Endothelial cell of umbilical vein (primary cell): ENCODE results near the gene PLXNA4. TPM values are rescaled to one million over a fixed set of nuclear protein-coding genes. Genes with fewer than 3 reads are reported as not detected.

Experiments used
- BruUV-seq: library from RNA; stranded (reverse); fragments of 400-500 nt; replicated peaks from 2 replicates; lab custom pipeline; 2021; lab: Mats Ljungman, UMichigan
- CTCF ChIA-PET: fragments of 300-600, 350-600 bp; sonication (Branson Sonifier 250); formaldehyde crosslinking; loops from one replicate; lab custom pipeline; 2021; ENCODE audit warnings: antibody characterized with exemption, inconsistent platforms; lab: Charles Lee
- POLR2A ChIA-PET: fragments of 300-600, 350-600 bp; sonication (Branson Sonifier 250); formaldehyde crosslinking; loops from one replicate; lab custom pipeline; 2021; ENCODE audit warnings: antibody characterized with exemption, inconsistent platforms; lab: Charles Lee
- DNase-seq: peaks from one replicate; pipeline ENCODE4 v3.0.0-alpha.2; 2011; ENCODE audit warnings: low read depth, low spot score
- FAIRE-seq: peaks from 2 replicates; lab custom pipeline; 2011; peaks lifted over from hg19 to GRCh38; lab: Jason Lieb, UNC
- H2AFZ ChIP-seq: 2 replicates; pipeline ENCODE4 v1.6.0; 2012; ENCODE audit warnings: low read depth, low read length, control low read depth, inconsistent platforms
- H3K27ac ChIP-seq: 2 replicates; pipeline ENCODE4 v1.5.1; 2011; ENCODE audit warnings: low read depth, mild to moderate bottlenecking, control low read depth, low read length, moderate library complexity; ENCODE audit not compliant: insufficient read depth
- H3K27me3 ChIP-seq, 2 experiments: 2 replicates each; pipeline versions ENCODE4 v1.6.0 to v1.6.1; 2011; ENCODE audit warnings: low read length in 2 of 2, mixed read lengths in 1 of 2; ENCODE audit not compliant: control insufficient read depth in 2 of 2, insufficient read depth in 2 of 2
- H3K36me3 ChIP-seq, 2 experiments: 2 replicates in 1 of 2; 3 replicates in 1 of 2; pipeline ENCODE4 v1.5.1; 2011; ENCODE audit warnings: low read length in 2 of 2, mild to moderate bottlenecking in 1 of 2, moderate library complexity in 1 of 2; ENCODE audit not compliant: control insufficient read depth in 2 of 2, insufficient read depth in 2 of 2; ENCODE audit errors: extremely low read depth in 1 of 2
- H3K4me1 ChIP-seq: 3 replicates; pipeline ENCODE4 v1.5.1; 2011; ENCODE audit warnings: mild to moderate bottlenecking, low read length; ENCODE audit not compliant: control insufficient read depth, insufficient read depth; ENCODE audit errors: extremely low read depth
- H3K4me2 ChIP-seq: 2 replicates; pipeline ENCODE4 v1.6.1; 2011; ENCODE audit warnings: low read length, control low read depth, mixed read lengths; ENCODE audit not compliant: insufficient read depth
- H3K4me3 ChIP-seq, 3 experiments: fragments of 200-600 bp in 1 of 3; sonication (generic), shearing (Covaris generic) in 1 of 3; replicated peaks in 1 of 3; 2 replicates each; pipeline ENCODE4 v1.5.1; 2011 to 2016; ENCODE audit warnings: control low read depth in 3 of 3, low read length in 3 of 3, mild to moderate bottlenecking in 2 of 3, inconsistent platforms in 1 of 3, low read depth in 1 of 3, moderate library complexity in 1 of 3; ENCODE audit not compliant: insufficient read depth in 1 of 3
- H3K79me2 ChIP-seq: 2 replicates; pipeline ENCODE4 v1.6.0; 2012; ENCODE audit warnings: low read length, inconsistent platforms; ENCODE audit not compliant: control insufficient read depth, insufficient read depth
- H3K9ac ChIP-seq: replicated peaks from 2 replicates; pipeline ENCODE3; 2011; ENCODE audit warnings: low read length, control low read depth; ENCODE audit not compliant: insufficient read depth; ENCODE audit errors: extremely low read depth
- H3K9me1 ChIP-seq: replicated peaks from 3 replicates; pipeline ENCODE4 v1.6.0; 2011; ENCODE audit warnings: mild to moderate bottlenecking, low read length; ENCODE audit not compliant: control insufficient read depth, insufficient read depth; ENCODE audit errors: extremely low read depth
- H3K9me3 ChIP-seq: replicated peaks from 2 replicates; pipeline ENCODE4 v1.5.1; 2012; ENCODE audit warnings: low read length, inconsistent platforms; ENCODE audit not compliant: control insufficient read depth, insufficient read depth
- H4K20me1 ChIP-seq: replicated peaks from 2 replicates; pipeline ENCODE3; 2011; ENCODE audit warnings: mild to moderate bottlenecking, low read length; ENCODE audit not compliant: control insufficient read depth, insufficient read depth; ENCODE audit errors: extremely low read depth
- CTCF ChIP-seq, 2 donors: IDR thresholded peaks; 1 replicate in 1 of 2; 2 replicates in 1 of 2; pipeline ENCODE4 v1.5.1; 2011; ENCODE audit warnings: low read length in 2 of 2, mild to moderate bottlenecking in 2 of 2, moderate library complexity in 2 of 2, control low read depth in 1 of 2, inconsistent platforms in 1 of 2, low read depth in 1 of 2; ENCODE audit not compliant: insufficient read depth in 1 of 2; ENCODE audit errors: extremely low read depth in 1 of 2
- EZH2 ChIP-seq: IDR thresholded peaks from 2 replicates; pipeline ENCODE4 v1.6.1; 2012; ENCODE audit warnings: borderline replicate concordance, low read depth, mild to moderate bottlenecking, moderate library complexity, low read length, inconsistent platforms; ENCODE audit not compliant: severe bottlenecking
- FOS ChIP-seq: IDR thresholded peaks from 2 replicates; pipeline ENCODE4 v1.6.1; 2011; ENCODE audit warnings: mild to moderate bottlenecking, low read length, moderate library complexity, borderline replicate concordance; ENCODE audit not compliant: insufficient read depth
- GATA2 ChIP-seq: IDR thresholded peaks from 2 replicates; pipeline ENCODE4 v1.7.0; 2011; ENCODE audit warnings: low read depth, mild to moderate bottlenecking, moderate library complexity, mixed read lengths, low read length; ENCODE audit not compliant: insufficient read length, insufficient read depth
- JUN ChIP-seq: IDR thresholded peaks from 2 replicates; pipeline ENCODE4 v1.6.1; 2011; ENCODE audit warnings: borderline replicate concordance, low read depth; ENCODE audit not compliant: insufficient read length, insufficient read depth
- MAX ChIP-seq: IDR thresholded peaks from 2 replicates; pipeline ENCODE4 v1.6.1; 2011; ENCODE audit not compliant: insufficient read depth, insufficient read length
- MYC ChIP-seq: IDR thresholded peaks from one replicate; pipeline ENCODE4 v1.6.1; 2011; ENCODE audit warnings: mild to moderate bottlenecking, low read depth, low read length
- POLR2A ChIP-seq: IDR thresholded peaks from 2 replicates; pipeline ENCODE4 v1.6.1; 2012; ENCODE audit warnings: low read depth, mild to moderate bottlenecking, control low read depth, low read length
- POLR2AphosphoS5 ChIP-seq: IDR thresholded peaks from 2 replicates; pipeline ENCODE4 v1.6.1; 2012; ENCODE audit warnings: low read depth, mild to moderate bottlenecking, control low read depth, low read length, moderate library complexity; ENCODE audit not compliant: insufficient read depth
- dilution Hi-C: fragments of 300-500 bp; cut with MboI; formaldehyde crosslinking; loops from one replicate; pipeline ENCODE4 v1.15.0; 2019; ENCODE audit warnings: low sequenced_read_pairs; ENCODE audit not compliant: extremely low pct_ligation_motif_present
- intact Hi-C: fragments of 100-400 bp; cut with micrococcal nuclease; formaldehyde crosslinking; loops from one replicate; pipeline ENCODE4 v1.10.0; 2022
- polyA plus RNA-seq, 4 experiments: library from polyadenylated mRNA; depleted of rRNA in 3 of 4; stranded (reverse) in 3 of 4; unstranded in 1 of 4; fragments of >200 nt; gene quantifications; 2 replicates each; pipeline versions ENCODE4 v1.2.1 to v1.2.3, GENCODE V29; 2011 to 2012; ENCODE audit warnings: missing spikeins in 1 of 4
- total RNA-seq: library from RNA; stranded (reverse); gene quantifications from 2 replicates; pipeline ENCODE4 v1.2.3, GENCODE V29; 2021

PLXNA4 gene
- total and polyA plus RNA-seq, 2 donors (not counting 3 experiments of a cell fraction or from before 2014, with no cell fraction given), result 12.1 to 20.4 TPM

GRCh38 chr7:132519936-132520335 lies 56.3 kb downstream of the PLXNA4 start:
- ChIA-PET POLR2A (no interaction called here), CTCF (interaction anchor here (1.2 to 2.0 kb wide), 2 partner anchors 11 to 201 kb away, joined by 3 to 7 read pairs; no protein-coding TSS in a partner anchor)
- intact Hi-C loops, result no loop called here
- dilution Hi-C loops, result no loop called here
- Histone ChIP-seq H3K79me2 (no peaks in the 10 kb centered on the region), H3K36me3 (no peaks in the 10 kb centered on the region), H3K4me2 (no peak overlapping the region), H3K9ac (no peak overlapping the region), H3K9me3 (no peaks in the 10 kb centered on the region), H4K20me1 (no peaks in the 10 kb centered on the region), H3K9me1 (no peaks in the 10 kb centered on the region), H3K27ac (no peak overlapping the region), H2AFZ (no peak overlapping the region), H3K4me3 (no peak overlapping the region), H3K27me3 (no peaks in the 10 kb centered on the region), H3K4me1 (no peaks in the 10 kb centered on the region)
- FAIRE-seq (no peak), DNase-seq (no peak)
- no TSS peak for BruUV-seq
- no peak for TF ChIP-seq GATA2
- no peak for TF ChIP-seq MYC
- no peak for TF ChIP-seq MAX
- no peak for TF ChIP-seq FOS
- TF ChIP-seq JUN, result no peak
- TF ChIP-seq POLR2A, result no peak
- TF ChIP-seq CTCF (IDR thresholded peaks at IDR 0.05; ENCODE audit: extremely low read depth in 1 of 2, insufficient read depth in 1 of 2, low read depth in 1 of 2, low read length in 2 of 2), result no peak
- no peak for TF ChIP-seq EZH2
- TF ChIP-seq POLR2AphosphoS5, result no peak
